HG03558 (cell line): ENCODE results near the gene FBXL19.
A peak's percentile ranks its signal among the peaks of the same experiment; 100 is the strongest.
"Not testable (repeated sequence)": the region's sequence is repeated elsewhere in the genome, so short reads cannot be mapped to it uniquely, and the experiment has no call there.

Source experiments
- ATAC-seq: cut with Tn5 transposase; IDR thresholded peaks from one replicate; pipeline ENCODE4 v1.9.1; 2021; ENCODE audit warnings: moderate number of reproducible peaks; ENCODE audit not compliant: unreplicated experiment; ENCODE audit errors: extremely low read depth

The FBXL19 gene

GRCh38 chr16:30923554-30924075 is at the start of gene FBXL19:
Gene FBXL19 (plus strand): TSS chr16:30923572. CDS start chr16:30925755, 2,183 bp downstream.
- no peak for ATAC-seq

- no peak for ATAC-seq
Measured at GRCh38 chr16:30874244-30874820, 49.0 kb upstream of the FBXL19 start.

- ATAC-seq: no peak
Measured at GRCh38 chr16:30874821-30875717, 48.3 kb upstream of the FBXL19 start.

- ATAC-seq: no peak
Measured at GRCh38 chr16:30875871-30876801, 47.2 kb upstream of the FBXL19 start.

- no peak for ATAC-seq
Measured at GRCh38 chr16:30876867-30877266, 46.5 kb upstream of the FBXL19 start.

GRCh38 chr16:30882429-30883310 is 40.7 kb upstream of the FBXL19 start:
- ATAC-seq: no peak

GRCh38 chr16:30884760-30885159 is 38.6 kb upstream of the FBXL19 start:
- no peak for ATAC-seq

GRCh38 chr16:30885196-30885595 is 38.2 kb upstream of the FBXL19 start:
- ATAC-seq: no peak

GRCh38 chr16:30886145-30886544 is 37.2 kb upstream of the FBXL19 start:
- no peak for ATAC-seq

- ATAC-seq: no peak
Measured at GRCh38 chr16:30887927-30888326, 35.4 kb upstream of the FBXL19 start.

- no peak for ATAC-seq
Measured at GRCh38 chr16:30888856-30889499, 34.4 kb upstream of the FBXL19 start.

- ATAC-seq: no peak
Measured at GRCh38 chr16:30889721-30890120, 33.7 kb upstream of the FBXL19 start.

GRCh38 chr16:30891043-30891823 is 32.1 kb upstream of the FBXL19 start:
- not testable (repeated sequence) for ATAC-seq

GRCh38 chr16:30892670-30893416 is 30.5 kb upstream of the FBXL19 start:
- ATAC-seq: no peak

- ATAC-seq: no peak
Measured at GRCh38 chr16:30893417-30893743, 30.0 kb upstream of the FBXL19 start.

- ATAC-seq: peak; percentile 37
Measured at GRCh38 chr16:30893744-30894539, 29.4 kb upstream of the FBXL19 start, which contains the start of gene BCL7C. Gene BCL7C (minus strand): TSS chr16:30894077. CDS start chr16:30893944, 133 bp downstream.
